Endothelial cell of umbilical vein (primary cell): ENCODE measurements around the gene NR4A1. TPM values are rescaled to one million over a fixed set of nuclear protein-coding genes. Genes with fewer than 3 reads are reported as not detected.

ENCODE experiments used
- BruUV-seq: library from RNA; stranded (reverse); fragments of 400-500 nt; replicated peaks from 2 replicates; lab custom pipeline; 2021; lab: Mats Ljungman, UMichigan
- CTCF ChIA-PET: fragments of 300-600, 350-600 bp; sonication (Branson Sonifier 250); formaldehyde crosslinking; loops from one replicate; lab custom pipeline; 2021; ENCODE audit warnings: antibody characterized with exemption, inconsistent platforms; lab: Charles Lee
- POLR2A ChIA-PET: fragments of 300-600, 350-600 bp; sonication (Branson Sonifier 250); formaldehyde crosslinking; loops from one replicate; lab custom pipeline; 2021; ENCODE audit warnings: antibody characterized with exemption, inconsistent platforms; lab: Charles Lee
- DNase-seq: peaks from one replicate; pipeline ENCODE4 v3.0.0-alpha.2; 2011; ENCODE audit warnings: low read depth, low spot score
- FAIRE-seq: peaks from 2 replicates; lab custom pipeline; 2011; peaks lifted over from hg19 to GRCh38; lab: Jason Lieb, UNC
- H2AFZ ChIP-seq: 2 replicates; pipeline ENCODE4 v1.6.0; 2012; ENCODE audit warnings: low read depth, low read length, control low read depth, inconsistent platforms
- H3K27ac ChIP-seq: 2 replicates; pipeline ENCODE4 v1.5.1; 2011; ENCODE audit warnings: low read depth, mild to moderate bottlenecking, control low read depth, low read length, moderate library complexity; ENCODE audit not compliant: insufficient read depth
- H3K27me3 ChIP-seq, 2 experiments: 2 replicates each; pipeline versions ENCODE4 v1.6.0 to v1.6.1; 2011; ENCODE audit warnings: low read length in 2 of 2, mixed read lengths in 1 of 2; ENCODE audit not compliant: control insufficient read depth in 2 of 2, insufficient read depth in 2 of 2
- H3K36me3 ChIP-seq, 2 experiments: 2 replicates in 1 of 2; 3 replicates in 1 of 2; pipeline ENCODE4 v1.5.1; 2011; ENCODE audit warnings: low read length in 2 of 2, mild to moderate bottlenecking in 1 of 2, moderate library complexity in 1 of 2; ENCODE audit not compliant: control insufficient read depth in 2 of 2, insufficient read depth in 2 of 2; ENCODE audit errors: extremely low read depth in 1 of 2
- H3K4me1 ChIP-seq: 3 replicates; pipeline ENCODE4 v1.5.1; 2011; ENCODE audit warnings: mild to moderate bottlenecking, low read length; ENCODE audit not compliant: control insufficient read depth, insufficient read depth; ENCODE audit errors: extremely low read depth
- H3K4me2 ChIP-seq: 2 replicates; pipeline ENCODE4 v1.6.1; 2011; ENCODE audit warnings: low read length, control low read depth, mixed read lengths; ENCODE audit not compliant: insufficient read depth
- H3K4me3 ChIP-seq, 3 experiments: fragments of 200-600 bp in 1 of 3; sonication (generic), shearing (Covaris generic) in 1 of 3; replicated peaks in 1 of 3; 2 replicates each; pipeline ENCODE4 v1.5.1; 2011 to 2016; ENCODE audit warnings: control low read depth in 3 of 3, low read length in 3 of 3, mild to moderate bottlenecking in 2 of 3, inconsistent platforms in 1 of 3, low read depth in 1 of 3, moderate library complexity in 1 of 3; ENCODE audit not compliant: insufficient read depth in 1 of 3
- H3K79me2 ChIP-seq: 2 replicates; pipeline ENCODE4 v1.6.0; 2012; ENCODE audit warnings: low read length, inconsistent platforms; ENCODE audit not compliant: control insufficient read depth, insufficient read depth
- H3K9ac ChIP-seq: replicated peaks from 2 replicates; pipeline ENCODE3; 2011; ENCODE audit warnings: low read length, control low read depth; ENCODE audit not compliant: insufficient read depth; ENCODE audit errors: extremely low read depth
- H3K9me1 ChIP-seq: replicated peaks from 3 replicates; pipeline ENCODE4 v1.6.0; 2011; ENCODE audit warnings: mild to moderate bottlenecking, low read length; ENCODE audit not compliant: control insufficient read depth, insufficient read depth; ENCODE audit errors: extremely low read depth
- H3K9me3 ChIP-seq: replicated peaks from 2 replicates; pipeline ENCODE4 v1.5.1; 2012; ENCODE audit warnings: low read length, inconsistent platforms; ENCODE audit not compliant: control insufficient read depth, insufficient read depth
- H4K20me1 ChIP-seq: replicated peaks from 2 replicates; pipeline ENCODE3; 2011; ENCODE audit warnings: mild to moderate bottlenecking, low read length; ENCODE audit not compliant: control insufficient read depth, insufficient read depth; ENCODE audit errors: extremely low read depth
- EZH2 ChIP-seq: IDR thresholded peaks from 2 replicates; pipeline ENCODE4 v1.6.1; 2012; ENCODE audit warnings: borderline replicate concordance, low read depth, mild to moderate bottlenecking, moderate library complexity, low read length, inconsistent platforms; ENCODE audit not compliant: severe bottlenecking
- FOS ChIP-seq: IDR thresholded peaks from 2 replicates; pipeline ENCODE4 v1.6.1; 2011; ENCODE audit warnings: mild to moderate bottlenecking, low read length, moderate library complexity, borderline replicate concordance; ENCODE audit not compliant: insufficient read depth
- GATA2 ChIP-seq: IDR thresholded peaks from 2 replicates; pipeline ENCODE4 v1.7.0; 2011; ENCODE audit warnings: low read depth, mild to moderate bottlenecking, moderate library complexity, mixed read lengths, low read length; ENCODE audit not compliant: insufficient read length, insufficient read depth
- JUN ChIP-seq: IDR thresholded peaks from 2 replicates; pipeline ENCODE4 v1.6.1; 2011; ENCODE audit warnings: borderline replicate concordance, low read depth; ENCODE audit not compliant: insufficient read length, insufficient read depth
- MYC ChIP-seq: IDR thresholded peaks from one replicate; pipeline ENCODE4 v1.6.1; 2011; ENCODE audit warnings: mild to moderate bottlenecking, low read depth, low read length
- POLR2A ChIP-seq: IDR thresholded peaks from 2 replicates; pipeline ENCODE4 v1.6.1; 2012; ENCODE audit warnings: low read depth, mild to moderate bottlenecking, control low read depth, low read length
- POLR2AphosphoS5 ChIP-seq: IDR thresholded peaks from 2 replicates; pipeline ENCODE4 v1.6.1; 2012; ENCODE audit warnings: low read depth, mild to moderate bottlenecking, control low read depth, low read length, moderate library complexity; ENCODE audit not compliant: insufficient read depth
- dilution Hi-C: fragments of 300-500 bp; cut with MboI; formaldehyde crosslinking; loops from one replicate; pipeline ENCODE4 v1.15.0; 2019; ENCODE audit warnings: low sequenced_read_pairs; ENCODE audit not compliant: extremely low pct_ligation_motif_present
- intact Hi-C: fragments of 100-400 bp; cut with micrococcal nuclease; formaldehyde crosslinking; loops from one replicate; pipeline ENCODE4 v1.10.0; 2022
- polyA plus RNA-seq, 4 experiments: library from polyadenylated mRNA; depleted of rRNA in 3 of 4; stranded (reverse) in 3 of 4; unstranded in 1 of 4; fragments of >200 nt; gene quantifications; 2 replicates each; pipeline versions ENCODE4 v1.2.1 to v1.2.3, GENCODE V29; 2011 to 2012; ENCODE audit warnings: missing spikeins in 1 of 4
- total RNA-seq: library from RNA; stranded (reverse); gene quantifications from 2 replicates; pipeline ENCODE4 v1.2.3, GENCODE V29; 2021
- TF ChIP-seq, protein P1 (sequence below): IDR thresholded peaks from 2 replicates; pipeline ENCODE4 v1.6.1; 2011; ENCODE audit not compliant: insufficient read depth, insufficient read length
- TF ChIP-seq, protein P2 (sequence below), 2 donors: IDR thresholded peaks; 1 replicate in 1 of 2; 2 replicates in 1 of 2; pipeline ENCODE4 v1.5.1; 2011; ENCODE audit warnings: low read length in 2 of 2, mild to moderate bottlenecking in 2 of 2, moderate library complexity in 2 of 2, control low read depth in 1 of 2, inconsistent platforms in 1 of 2, low read depth in 1 of 2; ENCODE audit not compliant: insufficient read depth in 1 of 2; ENCODE audit errors: extremely low read depth in 1 of 2

The NR4A1 gene
- total and polyA plus RNA-seq, 2 donors (not counting 3 experiments of a cell fraction or from before 2014, with no cell fraction given): 6.8 to 18.2 TPM

DNA sequence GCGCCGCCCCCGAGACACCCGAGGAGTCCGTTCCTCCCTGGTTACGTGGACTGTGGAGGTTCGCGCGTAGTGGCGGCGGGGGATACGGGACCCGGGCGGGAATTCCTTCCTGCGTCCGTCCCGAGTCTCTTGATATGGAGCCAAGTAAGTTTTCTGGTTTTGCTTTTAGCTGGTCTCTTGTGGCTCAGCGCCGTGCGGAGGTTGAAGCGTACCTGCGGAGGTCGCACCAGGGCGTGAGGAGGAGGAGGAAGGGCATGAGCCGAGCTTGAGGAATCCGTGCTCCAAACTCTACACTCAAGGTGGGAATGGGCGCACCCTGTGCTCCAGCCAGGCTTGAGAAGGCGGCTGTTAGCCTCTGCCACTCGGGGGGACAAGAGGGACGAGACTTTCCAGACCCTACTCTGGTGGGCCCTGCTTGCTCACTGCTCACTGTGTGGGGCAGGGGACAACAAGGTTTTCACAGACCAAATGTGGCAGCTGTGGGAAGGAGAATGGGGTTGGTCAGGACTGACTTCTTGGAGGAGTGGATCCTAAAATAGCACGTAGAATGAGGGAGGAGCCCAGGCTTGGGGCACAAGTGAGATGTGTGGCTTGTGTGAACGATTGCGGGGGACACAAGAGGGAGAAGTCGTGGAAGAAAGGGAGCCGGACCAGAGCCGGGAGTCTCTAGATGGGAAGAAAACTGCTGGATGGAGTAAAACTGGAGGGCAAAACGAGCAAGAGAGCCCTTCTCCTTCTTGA, 19.1 kb downstream of the NR4A1 start:
- Histone ChIP-seq H3K9me3 (no peaks in the 10 kb centered on the region), H3K27ac (peak overlapping the region; percentile 93), H3K4me2 (peak overlapping the region; percentile 32), H3K27me3 (no peaks in the 10 kb centered on the region), H3K4me1 (peaks cover 12% of the 10 kb centered on the region), H3K79me2 (peaks cover 42% of the 10 kb centered on the region), H2AFZ (peak overlapping the region; percentile 64), H3K4me3 (peak overlapping the region; percentile 69 to 81 (median 73)), H4K20me1 (no peaks in the 10 kb centered on the region), H3K9ac (peak overlapping the region; percentile 89), H3K9me1 (no peaks in the 10 kb centered on the region), H3K36me3 (peaks cover 4 to 10% of the 10 kb centered on the region in 2 experiments)
- TSS peak; percentile 63 for BruUV-seq
- TF ChIP-seq, protein P1, sequence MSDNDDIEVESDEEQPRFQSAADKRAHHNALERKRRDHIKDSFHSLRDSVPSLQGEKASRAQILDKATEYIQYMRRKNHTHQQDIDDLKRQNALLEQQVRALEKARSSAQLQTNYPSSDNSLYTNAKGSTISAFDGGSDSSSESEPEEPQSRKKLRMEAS: no peak
- TF ChIP-seq, protein P2, sequence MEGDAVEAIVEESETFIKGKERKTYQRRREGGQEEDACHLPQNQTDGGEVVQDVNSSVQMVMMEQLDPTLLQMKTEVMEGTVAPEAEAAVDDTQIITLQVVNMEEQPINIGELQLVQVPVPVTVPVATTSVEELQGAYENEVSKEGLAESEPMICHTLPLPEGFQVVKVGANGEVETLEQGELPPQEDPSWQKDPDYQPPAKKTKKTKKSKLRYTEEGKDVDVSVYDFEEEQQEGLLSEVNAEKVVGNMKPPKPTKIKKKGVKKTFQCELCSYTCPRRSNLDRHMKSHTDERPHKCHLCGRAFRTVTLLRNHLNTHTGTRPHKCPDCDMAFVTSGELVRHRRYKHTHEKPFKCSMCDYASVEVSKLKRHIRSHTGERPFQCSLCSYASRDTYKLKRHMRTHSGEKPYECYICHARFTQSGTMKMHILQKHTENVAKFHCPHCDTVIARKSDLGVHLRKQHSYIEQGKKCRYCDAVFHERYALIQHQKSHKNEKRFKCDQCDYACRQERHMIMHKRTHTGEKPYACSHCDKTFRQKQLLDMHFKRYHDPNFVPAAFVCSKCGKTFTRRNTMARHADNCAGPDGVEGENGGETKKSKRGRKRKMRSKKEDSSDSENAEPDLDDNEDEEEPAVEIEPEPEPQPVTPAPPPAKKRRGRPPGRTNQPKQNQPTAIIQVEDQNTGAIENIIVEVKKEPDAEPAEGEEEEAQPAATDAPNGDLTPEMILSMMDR (IDR thresholded peaks at IDR 0.05; ENCODE audit: extremely low read depth in 1 of 2, insufficient read depth in 1 of 2, low read depth in 1 of 2, low read length in 2 of 2): no peak
- TF ChIP-seq POLR2AphosphoS5 (no peak), JUN (no peak), MYC (no peak), FOS (no peak), EZH2 (no peak), GATA2 (no peak), POLR2A (no peak)
- dilution Hi-C loops: no loop called here
- FAIRE-seq (no peak), DNase-seq (no peak)
- CTCF ChIA-PET: interaction anchor here (0.6 to 7.2 kb wide), 18 partner anchors 7 to 77 kb away, joined by 3 to 156 read pairs (median 6); partner anchors contain the start of gene NR4A1
- POLR2A ChIA-PET: interaction anchor here (1.1 to 1.8 kb wide), 3 partner anchors 26 to 64 kb away, joined by 3 to 7 read pairs (median 4); partner anchors contain the start of gene TAMALIN
- intact Hi-C loops: no loop called here
